D341Med (cell line): ENCODE data around the gene CHRD.

ENCODE experiments used
- DNase-seq: peaks from one replicate; pipeline ENCODE4 v3.0.0; 2012; ENCODE audit warnings: low spot score

The CHRD gene

DNA sequence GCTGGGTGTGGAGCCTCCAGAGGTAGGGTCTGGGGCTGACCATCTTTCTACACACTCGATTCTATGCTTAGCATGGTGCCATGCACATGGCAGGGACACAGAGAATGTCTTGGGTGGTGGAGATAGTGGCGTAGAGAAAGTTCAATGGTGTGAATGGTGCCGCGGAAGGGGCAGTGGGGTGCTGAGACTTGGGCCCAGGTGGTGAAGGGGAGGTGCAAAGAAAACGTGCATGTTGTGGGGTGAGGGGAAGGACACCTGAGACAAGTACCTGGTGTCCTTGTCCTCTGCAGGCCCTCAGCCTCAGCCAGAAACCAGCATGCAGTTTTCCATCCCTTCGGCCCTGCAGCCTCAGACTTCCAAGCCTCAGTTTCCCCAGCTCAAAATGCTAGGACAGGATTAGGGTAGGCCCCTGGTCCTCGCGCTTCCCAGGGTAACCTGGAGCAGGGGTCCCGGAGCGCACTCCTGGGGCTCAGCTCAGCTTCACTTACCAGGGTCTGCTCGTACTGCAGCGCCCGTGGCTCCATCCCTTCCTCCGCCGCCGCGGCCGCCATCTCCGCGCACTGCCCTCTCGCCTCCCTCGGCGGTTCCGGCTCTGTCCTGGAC lies 18.8 kb upstream of the CHRD start:
- no peak for DNase-seq

DNA sequence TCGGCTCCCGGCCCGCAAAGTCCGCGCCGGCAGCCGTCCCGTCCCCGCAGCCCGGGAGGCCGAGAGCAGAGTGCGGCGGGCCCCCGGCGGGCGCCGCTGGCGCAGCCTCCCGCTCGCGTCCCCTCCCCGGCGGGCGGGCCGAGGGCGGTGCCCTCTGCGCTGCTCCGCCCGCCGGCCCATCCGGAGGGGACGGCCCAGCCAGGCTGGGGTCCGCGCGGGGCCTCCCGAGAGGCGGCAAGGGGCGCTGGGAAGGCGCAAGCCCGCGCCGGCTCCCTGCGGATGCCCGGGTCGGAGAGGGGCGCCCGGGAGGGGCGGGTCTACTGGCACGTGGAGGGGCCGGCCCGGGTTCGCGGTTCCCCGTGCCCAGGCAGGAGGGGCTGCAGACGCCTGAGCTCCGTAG lies 18.3 kb upstream of the CHRD start, which contains the start of the genes CLCN2 and POLR2H:
Gene CLCN2 (minus strand): TSS at position 74 of the 400 bp plus-strand sequence. CDS start 126 bp downstream, outside the sequence.
Gene POLR2H (plus strand): TSS at position 179 of the 400 bp plus-strand sequence. CDS start 1,783 bp downstream, outside the sequence.
- peak; percentile 87 for DNase-seq

DNA sequence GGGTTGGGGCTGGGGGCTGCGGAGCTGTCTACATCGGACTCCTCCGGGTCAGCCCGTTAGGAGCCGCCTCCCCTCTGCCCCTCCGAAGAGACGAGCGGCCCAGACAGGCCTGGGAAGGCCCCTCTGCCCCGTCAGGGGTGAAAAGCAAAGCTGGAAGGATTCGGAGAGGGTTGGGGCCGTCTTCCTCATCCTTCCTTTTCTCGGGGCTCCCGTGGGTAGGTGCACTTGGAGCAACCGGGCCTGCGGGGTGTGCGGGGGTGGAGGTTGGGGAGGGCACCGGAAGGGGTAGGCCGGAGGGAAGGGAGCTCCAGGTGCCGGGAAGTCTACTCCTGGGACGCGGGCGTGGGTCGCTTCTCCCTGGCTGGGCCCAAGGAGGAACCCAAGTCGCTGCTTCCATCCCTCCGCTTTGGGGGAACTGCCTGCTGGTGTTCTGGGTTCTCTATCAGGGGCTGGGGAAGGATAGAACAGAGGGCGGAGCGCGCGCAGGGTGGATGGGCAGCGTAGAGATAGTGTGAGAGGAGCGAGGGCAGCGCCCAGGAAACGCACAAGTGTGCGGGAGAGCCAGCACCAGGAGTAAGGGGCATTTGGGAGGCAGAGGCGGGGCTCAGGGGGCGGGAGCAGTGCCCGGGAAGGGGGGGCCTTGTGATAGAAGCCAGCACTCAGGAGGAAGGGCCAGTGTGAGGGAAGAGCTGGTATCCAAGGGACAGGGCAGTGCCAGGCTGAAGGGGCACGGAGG lies 17.8 kb upstream of the CHRD start:
- DNase-seq: peak; percentile 66

DNA sequence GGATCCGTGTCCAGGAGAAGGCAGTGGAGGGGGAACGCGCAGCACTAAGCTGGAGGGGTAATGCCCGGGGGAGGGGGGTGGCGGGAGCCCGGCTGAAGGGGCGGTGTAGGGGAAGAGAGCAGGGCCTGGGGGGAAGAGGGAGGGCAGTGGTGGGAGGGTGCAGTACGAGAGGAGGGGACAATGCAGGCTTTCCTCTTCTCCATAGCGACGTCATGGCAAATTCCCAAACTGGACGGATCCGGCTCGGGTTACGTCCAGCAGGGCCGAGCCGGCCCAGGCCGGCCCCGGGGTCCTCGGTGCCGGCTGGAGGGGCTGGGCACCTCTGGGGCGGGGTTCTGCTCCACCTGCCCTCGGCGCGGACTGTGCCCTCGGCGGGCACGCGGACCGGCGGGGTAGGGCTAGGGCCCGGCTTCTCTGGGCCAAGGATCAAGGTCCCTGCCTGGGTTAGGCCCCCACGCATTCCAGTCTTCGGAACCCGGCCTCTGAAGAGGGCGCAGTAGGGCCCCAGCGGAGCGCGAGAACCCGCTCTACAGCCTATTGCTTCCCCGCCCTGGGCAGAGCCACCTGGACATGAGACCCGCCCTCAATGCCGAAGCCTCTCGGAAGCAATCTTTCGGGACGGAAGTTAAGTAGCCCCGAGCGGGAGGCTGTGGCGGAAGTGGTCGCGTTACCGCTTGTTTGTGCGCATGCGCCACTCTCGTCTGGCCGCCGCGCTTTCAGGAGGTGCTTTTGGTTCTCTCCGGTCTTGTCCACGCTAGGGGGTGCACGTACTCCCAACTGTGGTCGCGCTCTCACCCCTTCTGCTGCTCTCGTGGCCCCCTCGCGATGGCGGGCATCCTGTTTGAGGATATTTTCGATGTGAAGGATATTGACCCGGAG lies 16.9 kb upstream of the CHRD start:
- DNase-seq: peak; percentile 96

DNA sequence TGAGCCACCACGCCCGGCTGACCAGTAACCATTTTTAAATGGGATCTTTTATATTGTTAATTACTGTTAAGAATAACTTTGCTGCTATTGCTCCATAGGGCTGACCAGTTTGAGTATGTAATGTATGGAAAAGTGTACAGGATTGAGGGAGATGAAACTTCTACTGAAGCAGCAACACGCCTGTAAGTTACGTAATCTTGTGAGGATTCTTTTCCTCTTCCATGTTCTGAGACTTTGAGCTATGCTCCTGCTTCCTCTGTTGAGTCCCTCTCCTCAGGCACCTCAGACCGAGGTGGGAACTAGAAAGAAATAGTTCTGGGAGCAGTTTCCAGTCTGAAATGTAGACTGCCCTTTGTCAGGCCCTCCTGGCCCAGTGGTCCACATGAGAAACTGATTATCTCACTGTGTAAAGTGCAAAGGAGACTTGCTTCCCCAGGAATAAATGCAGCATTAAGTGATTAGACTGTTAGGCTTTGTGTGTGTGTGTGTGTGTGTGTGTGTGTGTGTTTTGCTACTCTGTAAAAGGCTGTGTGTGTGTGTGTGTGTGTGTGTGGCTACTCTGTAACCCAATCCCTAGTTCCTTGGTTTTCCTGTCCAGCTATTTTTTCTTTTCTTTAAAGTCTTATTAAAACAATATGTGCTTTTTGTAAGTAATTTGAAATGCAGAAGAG lies 13.1 kb upstream of the CHRD start:
- DNase-seq: no peak

DNA sequence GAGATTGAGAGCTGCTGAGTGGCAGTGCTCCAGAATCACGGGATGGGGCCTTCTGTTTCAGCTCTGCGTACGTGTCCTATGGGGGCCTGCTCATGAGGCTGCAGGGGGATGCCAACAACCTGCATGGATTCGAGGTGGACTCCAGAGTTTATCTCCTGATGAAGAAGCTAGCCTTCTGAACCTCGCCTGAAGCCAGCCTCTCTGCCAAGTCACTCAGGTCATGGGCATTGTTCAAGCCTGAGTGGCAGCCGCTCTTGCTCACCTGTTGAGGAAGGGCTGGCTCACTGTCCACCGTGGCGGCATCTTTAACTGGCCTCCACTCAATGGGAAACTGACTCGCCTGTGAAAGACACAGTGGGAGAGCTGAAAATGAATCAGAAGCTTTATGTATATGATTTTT lies 11.7 kb upstream of the CHRD start:
- DNase-seq: no peak

DNA sequence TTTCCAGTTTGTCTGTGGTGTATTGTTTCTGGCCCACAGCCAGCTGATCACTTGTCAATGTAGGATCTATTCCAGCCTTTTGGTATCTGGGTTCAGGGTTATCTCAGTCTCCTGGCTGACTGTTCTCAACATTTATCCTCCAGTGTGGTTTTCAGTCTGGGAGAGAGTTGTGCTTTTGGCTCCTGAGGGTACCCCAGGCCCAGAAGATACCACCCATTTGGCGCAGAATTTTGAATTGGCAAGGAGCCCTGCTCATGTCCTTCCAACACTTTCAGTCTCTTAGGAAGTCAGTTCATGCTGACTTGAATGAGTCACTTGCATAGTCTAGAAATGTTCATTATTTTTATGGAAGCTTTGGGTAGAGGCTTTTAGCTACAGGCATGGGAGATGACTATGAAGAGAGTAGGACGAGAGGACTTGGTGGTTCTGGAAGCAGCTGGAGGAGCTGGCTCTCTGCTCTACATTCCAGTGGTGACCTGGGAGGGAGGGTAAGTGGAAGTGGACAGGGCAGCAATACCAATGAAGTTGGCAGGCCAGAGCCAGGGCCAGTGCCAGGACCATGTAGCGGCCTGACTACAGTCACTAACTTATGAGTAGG lies 11.2 kb upstream of the CHRD start:
- no peak for DNase-seq

DNA sequence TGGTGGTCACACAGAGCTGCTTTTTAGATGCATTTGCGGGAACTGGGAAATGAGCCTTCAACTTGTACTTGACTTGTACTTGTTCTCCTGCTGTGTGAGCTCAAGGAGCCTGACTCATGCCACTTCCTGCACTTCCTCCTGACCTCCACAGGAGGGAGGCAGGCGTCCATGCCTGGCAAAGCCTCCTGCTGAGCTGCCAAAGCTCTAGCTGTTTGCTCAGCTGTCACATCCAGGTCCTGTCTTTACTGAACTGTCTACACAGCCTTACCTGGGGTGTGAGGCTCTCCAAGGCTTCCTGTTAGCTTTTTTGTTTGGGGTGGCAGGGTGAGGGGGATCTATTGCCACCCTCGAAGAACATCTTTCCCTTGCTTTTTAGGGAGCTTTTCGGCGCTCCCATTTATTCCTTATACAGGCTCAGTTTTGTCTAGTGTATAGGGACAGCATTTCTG lies 8.3 kb upstream of the CHRD start:
- DNase-seq: peak; percentile 88

DNA sequence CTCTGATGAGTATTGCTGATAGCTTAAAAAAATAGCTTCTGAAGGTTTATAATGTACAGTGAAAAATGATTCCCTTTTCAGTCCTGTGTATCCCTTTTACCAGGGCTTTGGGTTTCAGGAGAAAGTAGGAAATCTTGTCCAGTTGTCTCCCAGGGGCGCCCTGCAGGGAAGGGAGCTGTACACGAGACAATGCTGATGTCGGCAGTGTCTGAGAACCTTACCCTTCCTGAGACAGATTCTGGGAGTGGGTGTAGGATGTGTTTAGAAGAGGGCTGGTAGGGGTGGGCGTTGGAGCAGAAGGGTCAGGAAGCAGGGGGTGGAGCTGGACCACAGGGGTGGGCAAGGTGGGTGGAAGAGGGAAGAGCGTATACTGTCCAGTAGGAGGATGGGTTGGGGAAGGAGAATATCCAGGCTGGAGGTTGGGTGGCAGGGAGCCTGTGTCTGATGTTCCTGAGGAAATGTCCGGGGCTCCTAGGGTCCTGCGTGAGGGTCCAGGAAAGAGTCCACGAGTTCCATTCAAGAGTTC lies 7.5 kb upstream of the CHRD start:
- DNase-seq: no peak

DNA sequence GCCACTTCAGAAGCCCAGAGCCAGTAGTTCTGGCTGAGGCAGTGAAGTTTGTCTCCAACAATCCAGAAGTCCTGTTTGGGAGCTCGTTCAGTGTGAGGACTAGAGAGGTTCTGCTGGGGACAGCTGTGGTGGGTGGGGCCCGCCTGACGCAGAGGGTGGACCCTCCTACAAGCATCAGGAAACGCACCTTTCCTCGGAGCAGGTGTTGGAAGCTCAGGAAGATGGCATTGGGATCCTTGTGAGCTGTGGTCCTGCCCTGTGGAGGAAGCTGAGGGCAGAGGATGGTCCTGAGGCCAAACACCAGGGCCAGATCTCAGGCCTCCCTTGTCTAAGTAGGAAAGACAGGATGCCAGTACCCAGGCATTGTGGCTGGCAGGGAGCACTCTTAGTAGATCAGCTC lies 6.9 kb upstream of the CHRD start:
- DNase-seq: no peak

DNA sequence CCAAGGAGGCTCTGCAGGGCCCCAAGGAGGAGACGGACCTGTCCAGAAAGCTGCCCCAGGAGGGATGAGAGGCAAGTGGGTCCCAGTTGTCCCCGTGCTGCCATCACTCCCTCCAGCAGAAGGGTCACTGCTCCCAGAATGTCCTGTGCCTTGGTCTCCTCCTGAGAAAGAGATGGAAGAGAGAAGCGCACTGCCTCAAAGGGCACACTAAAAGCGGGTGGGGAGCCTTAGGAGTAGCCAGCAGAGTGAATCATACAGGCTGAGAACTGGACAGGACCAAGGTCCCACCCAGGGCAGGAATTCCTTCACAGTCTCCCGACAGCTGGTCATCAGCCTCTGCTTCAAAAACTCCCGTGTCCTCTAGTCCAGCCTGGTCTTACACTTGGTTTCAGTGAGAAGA lies 6.4 kb upstream of the CHRD start:
- DNase-seq: no peak

DNA sequence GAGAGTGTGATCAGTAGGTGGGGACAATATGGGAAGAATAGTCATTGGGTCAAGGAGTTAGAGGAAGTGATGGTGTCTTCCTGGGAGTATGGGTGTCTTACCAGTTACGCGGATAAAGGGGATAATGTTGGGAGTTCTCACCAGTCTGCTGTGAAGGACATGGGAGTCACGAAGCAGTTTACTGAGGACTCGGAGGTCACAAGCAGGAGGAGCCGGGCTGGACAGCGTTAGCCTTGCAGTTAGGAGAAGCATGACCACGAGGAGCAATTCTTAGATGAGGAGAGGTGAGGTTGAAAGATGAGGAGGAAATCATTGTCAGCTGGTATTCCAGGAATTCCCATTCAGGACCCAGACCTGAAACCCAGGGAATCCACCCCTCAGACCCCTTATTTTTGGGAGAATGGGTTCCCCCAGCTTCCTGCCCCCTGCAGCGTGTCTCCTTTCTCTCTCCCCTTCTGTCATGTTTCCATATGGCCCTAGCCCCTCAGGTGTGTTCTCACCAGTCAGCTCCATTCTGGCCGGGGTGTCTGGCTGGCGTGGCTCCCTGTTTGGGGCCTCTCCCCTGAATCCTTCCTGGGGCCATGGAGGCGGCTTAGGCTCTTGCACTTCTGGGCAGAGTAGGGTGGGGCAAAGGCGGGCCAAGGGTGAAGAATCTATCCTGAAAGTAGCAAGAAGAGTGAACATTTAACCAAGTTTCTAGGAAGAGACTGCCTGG lies 4.0 kb upstream of the CHRD start:
- no peak for DNase-seq

DNA sequence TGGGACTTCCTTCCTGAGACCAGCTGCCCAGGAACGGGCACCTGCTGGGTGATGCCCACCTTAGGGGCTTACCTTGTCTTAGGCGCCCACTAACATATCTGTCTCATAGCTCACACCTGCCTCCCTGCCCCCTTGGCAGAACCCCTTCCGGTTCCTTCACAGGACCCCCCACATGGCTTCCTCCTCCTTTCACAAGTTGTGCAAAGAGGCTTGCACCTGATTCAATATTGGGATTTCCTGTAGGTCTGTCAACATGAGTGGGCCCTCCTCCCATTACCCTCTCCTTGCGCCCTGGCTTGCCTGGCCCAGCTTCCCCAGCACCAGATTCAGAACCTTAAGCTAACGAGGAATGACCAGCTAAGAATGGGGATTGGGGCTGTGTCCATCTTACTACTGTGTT lies 2.5 kb upstream of the CHRD start:
- no peak for DNase-seq

DNA sequence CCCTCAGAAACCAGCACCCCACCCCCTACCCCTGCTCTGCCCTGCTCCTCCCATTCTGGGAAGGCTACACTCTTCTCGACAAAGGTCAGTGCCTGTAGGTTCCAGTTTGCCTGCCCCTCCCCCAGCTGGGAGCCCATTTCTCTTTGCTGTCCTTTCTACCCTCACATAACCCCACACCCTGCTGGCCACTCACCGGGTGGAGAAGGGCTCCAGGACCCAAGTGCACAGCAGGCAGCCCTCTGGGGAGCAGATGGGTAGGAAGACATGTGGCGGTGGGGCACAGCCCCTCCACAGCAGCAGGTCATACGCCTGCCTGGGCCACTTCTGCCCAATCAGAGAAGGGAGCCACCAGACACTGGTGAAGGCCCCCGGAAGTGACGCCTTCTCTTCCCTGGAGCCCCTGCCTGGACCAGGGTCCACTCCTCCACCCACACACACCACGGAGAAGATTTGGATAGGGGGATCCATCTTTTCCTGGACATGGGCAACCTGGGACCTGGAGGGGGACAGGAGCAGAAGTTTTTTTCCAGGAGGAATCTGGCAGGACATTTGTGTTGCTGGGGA lies 1.9 kb upstream of the CHRD start, which contains the start of gene THPO:
Gene THPO (minus strand): TSS at position 326 of the 564 bp plus-strand sequence. CDS start 1,948 bp downstream, outside the sequence.
- DNase-seq: no peak

DNA sequence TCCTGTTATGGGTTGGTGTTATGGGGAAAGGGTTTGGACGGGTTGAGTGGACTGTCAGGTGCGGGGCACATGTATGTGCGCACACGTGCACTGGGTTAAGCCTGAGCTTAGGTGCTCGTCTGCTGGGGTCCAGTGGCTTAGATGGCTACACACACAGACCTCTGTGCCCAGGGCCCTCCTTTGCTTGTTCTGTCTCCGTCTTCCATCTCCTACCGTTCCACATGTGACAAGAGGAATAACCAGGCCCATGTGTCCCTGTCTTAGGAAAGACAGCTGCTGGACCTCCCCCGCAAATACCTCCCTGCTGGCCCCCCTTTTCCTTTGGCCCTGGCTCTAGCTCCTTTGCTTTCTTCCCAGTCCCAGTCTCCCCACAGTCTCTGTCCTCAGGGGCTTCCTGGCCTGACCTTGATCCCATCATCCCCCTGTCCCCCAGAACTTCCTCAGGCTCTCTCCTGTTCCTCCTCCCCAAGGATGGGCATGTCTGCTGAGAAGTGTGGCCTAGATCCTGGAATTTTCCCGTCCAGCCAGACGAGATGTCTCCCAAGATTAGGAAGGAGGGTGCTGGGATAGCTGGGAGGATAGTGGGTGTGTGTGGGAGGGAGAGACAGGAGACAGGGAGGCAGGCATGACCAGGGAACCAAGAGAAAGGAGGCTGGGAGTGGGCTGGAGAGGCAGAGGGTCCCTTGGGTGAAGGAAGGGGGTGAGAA lies 1.1 kb upstream of the CHRD start:
- no peak for DNase-seq

DNA sequence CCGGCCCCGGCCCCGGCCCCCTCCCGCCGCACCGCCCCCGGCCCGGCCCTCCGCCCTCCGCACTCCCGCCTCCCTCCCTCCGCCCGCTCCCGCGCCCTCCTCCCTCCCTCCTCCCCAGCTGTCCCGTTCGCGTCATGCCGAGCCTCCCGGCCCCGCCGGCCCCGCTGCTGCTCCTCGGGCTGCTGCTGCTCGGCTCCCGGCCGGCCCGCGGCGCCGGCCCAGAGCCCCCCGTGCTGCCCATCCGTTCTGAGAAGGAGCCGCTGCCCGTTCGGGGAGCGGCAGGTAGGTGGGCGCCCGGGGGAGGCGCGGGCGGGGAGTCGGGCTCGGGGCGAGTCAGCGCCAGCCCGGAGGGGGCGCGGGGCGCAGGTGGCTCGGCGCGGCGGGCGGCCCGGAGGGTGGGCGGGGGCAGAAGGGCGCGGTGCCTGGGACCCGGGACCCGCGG lies 352 bp downstream of the CHRD start:
- peak; percentile 86 for DNase-seq

DNA sequence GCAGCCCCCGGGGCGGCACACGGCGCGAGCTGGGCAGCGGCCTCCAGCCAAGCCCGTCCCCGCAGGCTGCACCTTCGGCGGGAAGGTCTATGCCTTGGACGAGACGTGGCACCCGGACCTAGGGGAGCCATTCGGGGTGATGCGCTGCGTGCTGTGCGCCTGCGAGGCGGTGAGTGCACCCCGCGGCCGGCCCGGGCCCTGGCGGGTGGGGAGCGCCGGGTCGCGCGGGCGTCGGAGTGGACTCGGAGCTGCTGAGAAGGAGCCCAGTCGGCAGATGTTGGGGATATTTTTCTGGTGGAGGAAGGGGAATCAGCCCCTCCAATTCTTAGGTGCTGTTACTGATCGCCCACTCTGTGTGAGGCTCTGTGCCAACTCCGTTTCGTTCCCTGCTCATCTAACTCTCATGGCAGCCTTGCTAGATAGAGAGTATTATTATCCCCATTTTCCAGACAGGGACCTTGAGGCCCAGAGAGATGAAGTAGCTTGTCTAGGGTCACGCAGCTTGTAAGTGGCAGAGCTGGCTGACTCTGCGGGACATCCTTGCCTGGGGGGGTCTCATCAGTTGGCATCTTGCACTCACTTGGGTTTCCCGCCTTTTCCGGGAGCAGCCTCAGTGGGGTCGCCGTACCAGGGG lies 890 bp downstream of the CHRD start:
- DNase-seq: peak; percentile 67

DNA sequence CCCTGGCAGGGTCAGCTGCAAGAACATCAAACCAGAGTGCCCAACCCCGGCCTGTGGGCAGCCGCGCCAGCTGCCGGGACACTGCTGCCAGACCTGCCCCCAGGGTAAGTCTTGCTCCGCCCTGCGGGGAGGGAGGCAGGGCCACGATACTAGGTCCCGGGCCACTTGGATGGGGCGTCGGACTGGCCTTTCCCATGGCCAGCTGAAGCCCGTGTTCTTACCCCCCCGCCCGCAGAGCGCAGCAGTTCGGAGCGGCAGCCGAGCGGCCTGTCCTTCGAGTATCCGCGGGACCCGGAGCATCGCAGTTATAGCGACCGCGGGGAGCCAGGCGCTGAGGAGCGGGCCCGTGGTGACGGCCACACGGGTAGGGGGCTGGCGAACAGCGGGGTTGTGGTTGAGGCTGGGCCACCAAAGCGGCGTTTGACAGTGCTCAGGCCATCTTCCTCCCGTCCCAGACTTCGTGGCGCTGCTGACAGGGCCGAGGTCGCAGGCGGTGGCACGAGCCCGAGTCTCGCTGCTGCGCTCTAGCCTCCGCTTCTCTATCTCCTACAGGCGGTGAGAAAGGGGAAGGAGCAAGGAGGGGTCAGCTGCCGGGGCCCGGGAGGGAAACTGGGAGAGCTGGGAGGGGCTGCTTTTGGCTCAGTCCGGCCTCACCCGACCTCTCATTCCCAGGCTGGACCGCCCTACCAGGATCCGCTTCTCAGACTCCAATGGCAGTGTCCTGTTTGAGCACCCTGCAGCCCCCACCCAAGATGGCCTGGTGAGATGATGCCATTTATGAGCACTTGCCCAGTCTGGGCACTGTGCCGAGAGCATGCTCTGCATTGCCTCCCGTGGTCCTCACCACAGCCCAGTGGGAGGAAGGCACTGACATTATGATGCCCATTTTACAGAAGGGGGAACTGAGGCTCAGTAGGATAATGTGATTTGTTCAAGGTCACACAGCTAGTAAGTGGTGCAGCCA lies 1.7 kb downstream of the CHRD start:
- no peak for DNase-seq
